SH-SY5Y (cell line): Measurements from ENCODE around the gene VTI1A.

Experiments
- GATA2 ChIP-seq: IDR thresholded peaks from 2 replicates; pipeline ENCODE4 v1.6.1; 2011; ENCODE audit warnings: mild to moderate bottlenecking, low read depth, low read length
- GATA3 ChIP-seq: IDR thresholded peaks from 2 replicates; pipeline ENCODE4 v1.6.1; 2011; ENCODE audit warnings: low read depth, mild to moderate bottlenecking, low read length, moderate library complexity

DNA sequence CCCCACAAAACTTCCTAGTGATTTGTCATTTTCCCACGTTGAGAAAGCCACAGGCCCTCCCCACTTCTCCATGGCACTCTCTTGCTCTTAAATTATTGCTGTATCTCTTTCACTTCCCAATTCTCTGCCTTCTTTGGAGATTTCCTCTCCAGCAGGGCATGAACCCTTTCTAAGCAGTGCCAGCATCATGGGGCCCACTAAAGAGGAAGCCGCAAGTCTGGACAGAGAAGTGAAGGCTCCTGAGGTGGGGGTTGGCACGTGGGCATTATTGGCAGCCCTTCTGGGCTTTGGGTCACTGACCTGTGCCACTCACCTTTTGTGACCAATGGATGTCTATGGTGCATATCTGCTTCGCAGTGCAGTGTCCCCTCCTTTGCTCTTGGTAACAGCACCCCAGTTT, 405.3 kb downstream of the VTI1A start:
- TF ChIP-seq GATA2 (no peak), GATA3 (no peak)
